Ramos (cell line): ENCODE data around the gene TUBGCP2.

Experiments used
- in situ Hi-C: fragments of 300-500 bp; cut with MboI; formaldehyde crosslinking; loops from one replicate; pipeline ENCODE4 v1.14.3; 2022; ENCODE audit warnings: low sequenced_read_pairs; ENCODE audit not compliant: unreplicated experiment

TUBGCP2 gene

DNA sequence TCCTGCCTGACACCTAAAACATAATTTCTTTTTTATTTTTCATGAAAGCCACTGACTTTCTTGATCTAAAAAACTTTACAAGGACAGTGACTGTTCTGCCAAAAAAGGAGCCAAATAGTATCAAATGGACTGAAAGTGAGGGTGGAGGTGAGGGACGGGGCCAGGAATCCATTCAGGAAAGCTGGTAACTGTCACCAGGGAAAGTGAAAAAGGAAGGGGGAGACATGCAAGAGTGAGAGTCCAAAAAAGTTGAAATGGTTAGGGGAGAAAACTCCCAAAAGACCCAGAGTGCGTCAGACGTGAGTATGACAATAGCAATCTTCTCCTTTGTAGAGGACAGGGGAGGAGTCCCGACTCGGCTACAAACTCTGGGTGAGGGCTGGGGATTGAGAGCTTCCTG is 35.6 kb upstream of the TUBGCP2 start:
- in situ Hi-C loops: no loop called here

GRCh38 chr10:133343558-133343957 is 34.9 kb upstream of the TUBGCP2 start:
- in situ Hi-C loops: no loop called here

DNA sequence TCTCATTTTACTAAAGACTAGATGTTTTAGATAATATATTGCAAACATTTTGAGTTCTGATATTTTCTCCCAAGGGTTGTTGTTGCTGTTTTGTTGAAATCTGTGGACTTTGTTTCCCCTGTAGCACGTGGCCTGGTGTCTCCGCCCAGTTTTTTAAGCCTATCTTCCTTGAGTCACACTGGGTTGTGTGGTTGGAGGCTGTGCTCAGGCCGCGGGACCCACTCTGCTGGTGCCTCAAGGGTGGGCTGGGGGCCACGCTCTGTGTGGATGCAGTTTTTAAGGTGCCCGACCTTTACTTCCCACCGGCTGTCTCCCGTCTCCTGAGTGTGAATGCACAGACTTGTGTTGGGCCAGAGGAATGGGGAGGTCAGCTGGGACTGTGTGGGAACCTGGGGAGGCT is 34.3 kb upstream of the TUBGCP2 start:
- in situ Hi-C loops: no loop called here

- in situ Hi-C loops: no loop called here
These were observed 33.3 kb upstream of the TUBGCP2 start for GRCh38 chr10:133341983-133342382.

GRCh38 chr10:133339708-133340380 is 31.2 kb upstream of the TUBGCP2 start:
- in situ Hi-C loops: no loop called here

DNA sequence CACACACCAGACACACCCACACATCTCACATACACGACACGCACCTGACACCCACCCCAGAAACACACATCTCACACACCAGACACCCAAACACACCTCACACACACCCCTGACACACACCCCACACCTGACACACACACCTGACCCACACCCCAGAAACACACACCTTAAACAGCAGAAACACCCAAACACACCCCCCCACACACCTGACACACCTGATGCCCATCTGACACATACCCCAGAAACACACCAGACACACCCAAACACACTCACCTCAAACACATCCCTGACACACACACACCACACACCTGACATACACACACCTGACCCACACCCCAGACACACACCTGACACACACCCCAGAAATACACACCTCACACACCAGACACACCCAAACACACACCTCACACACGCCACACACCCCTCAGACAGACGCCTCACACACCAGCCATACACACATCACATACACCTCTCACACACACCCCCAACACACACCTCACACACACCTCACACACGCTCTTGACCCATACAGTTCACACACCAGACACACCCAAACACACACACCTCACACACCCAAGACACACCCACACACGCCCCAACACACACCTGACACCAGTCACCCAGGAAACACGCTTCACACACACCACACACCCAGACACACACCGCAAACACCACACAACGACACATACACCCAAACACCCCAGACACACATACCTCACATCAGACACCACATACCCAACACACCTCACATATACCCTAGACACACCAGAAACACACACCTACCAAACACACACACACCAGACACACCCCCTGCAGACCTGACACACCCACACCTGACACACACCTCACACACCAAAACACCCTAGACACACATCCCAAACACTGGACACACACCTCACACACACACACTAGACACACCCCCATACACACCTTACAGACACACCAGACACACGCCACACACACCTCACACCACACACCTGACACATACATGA is 29.7 kb upstream of the TUBGCP2 start:
- in situ Hi-C loops: no loop called here

DNA sequence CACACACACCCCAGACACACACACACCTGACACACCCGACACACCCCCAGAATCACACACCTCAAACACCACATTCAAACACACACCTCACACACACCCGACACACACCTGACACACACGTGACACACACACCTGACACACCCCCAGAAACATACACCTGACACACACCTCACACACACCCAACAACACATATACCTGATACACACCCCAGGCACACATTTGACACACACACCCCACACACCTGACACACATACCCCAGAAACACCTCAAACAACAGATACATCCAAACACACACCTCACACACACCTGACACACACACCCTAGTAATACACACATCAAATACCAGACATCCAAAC is 28.7 kb upstream of the TUBGCP2 start:
- in situ Hi-C loops: no loop called here

- in situ Hi-C loops: no loop called here
These were observed 28.1 kb upstream of the TUBGCP2 start, which contains the start of gene CALY for GRCh38 chr10:133336577-133337369. CALY (minus strand) TSS chr10:133336896; CDS start chr10:133328989, 7,907 bp downstream.

GRCh38 chr10:133336118-133336576 is 27.5 kb upstream of the TUBGCP2 start:
- in situ Hi-C loops: no loop called here

- in situ Hi-C loops: no loop called here
These were observed 26.8 kb upstream of the TUBGCP2 start for GRCh38 chr10:133335246-133336117.

- in situ Hi-C loops: no loop called here
These were observed 26.0 kb upstream of the TUBGCP2 start for GRCh38 chr10:133334503-133335245.

DNA sequence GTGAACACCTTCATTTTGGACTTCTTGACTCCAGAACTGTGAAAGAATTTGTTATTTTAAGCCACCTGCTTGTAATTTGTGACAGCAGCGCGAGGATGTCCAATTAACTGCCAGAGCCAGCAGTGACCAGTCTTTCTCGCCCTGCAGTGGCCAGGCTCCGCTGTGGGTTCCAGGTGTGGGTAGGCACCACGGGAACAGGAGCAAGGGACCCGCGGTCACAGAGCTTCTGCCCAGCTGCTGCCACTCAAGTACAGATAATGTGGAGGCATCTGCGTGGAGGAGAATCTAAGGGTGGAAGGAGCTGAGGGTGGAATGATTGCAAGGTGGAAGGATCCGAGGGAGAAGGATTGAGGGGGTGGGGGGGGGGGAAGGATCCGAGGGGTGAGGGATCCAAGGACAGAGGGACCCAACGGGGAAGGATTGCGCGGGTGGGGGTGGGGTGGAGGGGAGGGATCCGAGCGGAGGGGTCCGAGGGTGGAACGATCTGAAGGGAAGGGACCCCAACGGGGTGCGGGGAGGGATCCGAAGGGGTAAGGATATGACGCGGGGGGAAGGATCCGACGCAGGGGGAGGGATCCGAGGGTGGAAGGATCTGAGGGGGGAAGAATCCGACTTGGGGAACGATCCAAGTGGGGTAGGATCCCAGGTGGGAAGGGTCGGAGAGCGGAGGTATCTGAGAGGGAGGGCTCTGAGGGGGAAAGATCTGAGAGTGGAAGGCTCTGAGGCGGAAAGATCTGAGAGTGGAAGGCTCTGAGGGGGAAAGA is 24.4 kb upstream of the TUBGCP2 start:
- in situ Hi-C loops: no loop called here

GRCh38 chr10:133329491-133330202 is 21.0 kb upstream of the TUBGCP2 start:
- in situ Hi-C loops: loop anchor here (5.0 kb wide), 2 partner anchors 73 to 168 kb away; no protein-coding TSS in a partner anchor

DNA sequence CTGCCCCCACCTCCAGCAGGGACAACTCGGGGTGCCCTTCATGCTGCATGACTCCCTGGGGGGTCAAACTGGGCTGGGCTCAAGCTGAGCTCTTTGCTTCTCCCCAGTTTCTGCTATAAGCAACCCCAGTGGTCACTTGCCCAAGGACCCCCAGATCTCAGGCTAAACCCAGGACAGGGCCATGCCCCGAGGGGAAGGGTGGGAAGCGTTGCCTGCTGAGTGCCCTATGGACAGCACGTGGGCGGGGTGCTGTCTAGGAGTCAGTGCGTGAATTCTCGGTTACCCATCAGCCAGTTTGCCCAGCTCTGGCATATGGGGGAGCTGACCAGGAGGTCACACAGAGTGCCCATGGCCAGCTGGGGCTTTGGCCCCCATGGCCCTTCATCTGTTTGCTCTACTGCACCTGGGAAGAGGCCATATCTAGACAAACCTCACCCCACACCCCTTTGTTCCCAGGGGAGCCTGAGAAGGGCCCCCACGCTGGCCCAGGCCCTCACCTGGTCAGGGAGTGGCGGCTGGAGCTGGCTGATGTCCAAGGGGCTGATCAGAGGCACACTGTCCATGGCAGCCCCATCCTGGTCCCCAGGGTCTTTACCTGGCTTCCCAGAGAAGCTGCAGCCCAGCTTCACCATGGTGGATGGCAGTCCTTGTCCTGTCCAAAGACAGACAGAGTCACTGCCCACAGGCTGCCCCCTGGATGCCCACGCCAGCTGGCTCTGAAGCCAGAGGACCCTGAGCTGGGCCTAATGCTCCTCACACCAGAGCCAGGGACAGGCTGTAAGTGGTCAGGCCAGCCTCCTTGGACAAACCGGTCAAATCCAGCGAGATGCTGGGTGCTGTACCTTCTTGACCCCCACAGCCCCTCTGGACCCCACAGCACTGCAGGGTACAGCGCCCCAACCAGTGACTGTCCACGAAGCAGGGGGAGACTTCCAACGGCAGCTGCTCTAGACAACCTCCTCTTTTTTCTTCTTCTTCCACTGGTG is 20.0 kb upstream of the TUBGCP2 start:
- in situ Hi-C loops: loop anchor here (5.0 kb wide), 2 partner anchors 74 to 169 kb away; no protein-coding TSS in a partner anchor

DNA sequence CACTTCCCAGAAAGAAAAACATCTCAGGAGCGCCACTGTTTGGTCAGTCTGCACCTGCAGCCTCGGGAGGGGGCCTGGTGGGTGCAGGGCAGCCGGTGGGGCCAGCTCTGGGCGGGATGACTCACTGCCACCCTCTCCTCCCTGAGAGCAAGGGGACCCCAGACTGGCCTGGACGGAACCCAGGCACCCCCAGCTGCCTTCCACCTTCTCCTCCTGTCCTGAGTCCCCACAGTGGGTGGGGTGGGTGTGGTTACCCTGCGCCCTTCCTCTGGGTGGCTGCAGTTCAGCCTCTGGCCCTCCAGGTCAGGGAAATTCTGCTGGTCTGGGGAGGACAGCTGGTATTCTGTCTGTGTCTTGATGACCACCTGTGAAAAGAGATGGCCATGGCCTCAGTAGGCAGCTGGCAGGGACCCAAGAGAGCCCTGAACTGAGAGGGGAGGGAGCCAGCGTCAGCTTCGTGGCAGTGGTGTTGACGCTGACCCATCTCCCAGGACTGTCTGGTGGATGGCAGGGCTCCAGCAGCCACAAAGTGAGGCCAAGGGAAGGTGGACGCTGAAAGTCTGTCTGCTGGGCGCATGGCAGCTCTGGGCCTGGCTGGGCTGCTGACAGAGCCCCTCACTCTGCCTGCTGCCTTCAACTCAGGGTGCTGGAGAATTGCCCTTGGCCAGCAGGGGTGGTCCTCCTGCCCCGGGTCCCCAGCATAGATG is 19.1 kb upstream of the TUBGCP2 start:
- in situ Hi-C loops: loop anchor here (5.0 kb wide), 2 partner anchors 74 to 169 kb away; no protein-coding TSS in a partner anchor
